PC-9 (cell line): ENCODE measurements around the gene FBXL12. TPM values are rescaled to one million over a fixed set of nuclear protein-coding genes. Genes with fewer than 3 reads are reported as not detected.

Experiments
- BruUV-seq: library from RNA; stranded (reverse); fragments of 400-500 nt; replicated peaks from 2 replicates; lab custom pipeline; 2021; lab: Mats Ljungman, UMichigan
- CTCF ChIA-PET: fragments of 300-600 bp; sonication (Branson Sonifier 250); formaldehyde crosslinking; loops from one replicate; lab custom pipeline; 2022; ENCODE audit warnings: antibody characterized with exemption; lab: Charles Lee
- POLR2A ChIA-PET: fragments of 300-600 bp; sonication (Branson Sonifier 250); formaldehyde crosslinking; loops from one replicate; lab custom pipeline; 2022; ENCODE audit warnings: antibody characterized with exemption; ENCODE audit not compliant: unreplicated experiment; lab: Charles Lee
- DNase-seq, 2 experiments: peaks; one replicate each; pipeline versions ENCODE4 v3.0.0 to v3.0.0-alpha.2; 2015 to 2022; ENCODE audit warnings: mixed read lengths in 1 of 2
- H2AFZ ChIP-seq: fragments of 200-600 bp; sonication (generic); 2 replicates; pipeline ENCODE4 v1.8.1; 2017; ENCODE audit warnings: antibody characterized with exemption
- H3F3A ChIP-seq: fragments of 200-600 bp; sonication (generic); 2 replicates; pipeline ENCODE4 v1.8.1; 2017; ENCODE audit warnings: antibody characterized with exemption, mild to moderate bottlenecking, low read depth; ENCODE audit not compliant: insufficient read depth
- H3K27ac ChIP-seq: fragments of 200-600 bp; sonication (generic); 2 replicates; pipeline ENCODE4 v1.6.1; 2016; ENCODE audit warnings: mixed run types
- H3K27me3 ChIP-seq: fragments of 200-600 bp; sonication (generic); 2 replicates; pipeline ENCODE4 v1.6.1; 2016; ENCODE audit warnings: low read depth, mixed run types; ENCODE audit not compliant: insufficient read depth
- H3K36me3 ChIP-seq: fragments of 200-600 bp; sonication (generic); 2 replicates; pipeline ENCODE4 v1.6.1; 2016; ENCODE audit warnings: low read depth, mixed run types
- H3K4me1 ChIP-seq: fragments of 200-600 bp; sonication (generic); replicated peaks from 2 replicates; pipeline ENCODE4 v1.6.1; 2016; ENCODE audit warnings: mixed run types; ENCODE audit not compliant: insufficient read depth
- H3K4me2 ChIP-seq: fragments of 200-600 bp; sonication (generic); 2 replicates; pipeline ENCODE4 v1.6.1; 2017; ENCODE audit warnings: mixed run types
- H3K4me3 ChIP-seq: fragments of 200-600 bp; sonication (generic); 2 replicates; pipeline ENCODE4 v1.6.1; 2016; ENCODE audit warnings: mixed run types
- H3K79me2 ChIP-seq: fragments of 200-600 bp; sonication (generic); 2 replicates; pipeline ENCODE4 v1.6.1; 2017; ENCODE audit warnings: low read depth, mixed run types
- H3K9me2 ChIP-seq: fragments of 200-600 bp; sonication (generic); 2 replicates; pipeline ENCODE4 v1.8.1; 2017; ENCODE audit warnings: mild to moderate bottlenecking; ENCODE audit not compliant: insufficient read depth
- H3K9me3 ChIP-seq: fragments of 200-600 bp; sonication (generic); 2 replicates; pipeline ENCODE4 v1.8.1; 2016; ENCODE audit warnings: low read depth; ENCODE audit not compliant: insufficient read depth
- H4K20me1 ChIP-seq: fragments of 200-600 bp; sonication (generic); 2 replicates; pipeline ENCODE4 v1.8.1; 2017; ENCODE audit not compliant: insufficient read depth
- EZH2 ChIP-seq: fragments of 200-600 bp; sonication (generic); IDR thresholded peaks from 2 replicates; pipeline ENCODE4 v1.8.0; 2017; ENCODE audit warnings: antibody characterized with exemption, low read depth
- intact Hi-C: fragments of 100-400 bp; cut with micrococcal nuclease; formaldehyde crosslinking; loops from one replicate; pipeline ENCODE4 v1.10.0; 2022; ENCODE audit not compliant: unreplicated experiment
- total RNA-seq: library from RNA; stranded (reverse); gene quantifications from 2 replicates; pipeline ENCODE4 v1.2.3, GENCODE V29; 2021
- TF ChIP-seq, protein P1 (sequence below): fragments of 200-600 bp; sonication (generic); conservative IDR thresholded peaks from 2 replicates; pipeline ENCODE4 v1.6.1; 2017; ENCODE audit warnings: mixed run types, antibody characterized with exemption, mild to moderate bottlenecking, moderate library complexity

The FBXL12 gene
- total RNA-seq, 1 experiment from 2014 or later = 30.7 TPM

DNA sequence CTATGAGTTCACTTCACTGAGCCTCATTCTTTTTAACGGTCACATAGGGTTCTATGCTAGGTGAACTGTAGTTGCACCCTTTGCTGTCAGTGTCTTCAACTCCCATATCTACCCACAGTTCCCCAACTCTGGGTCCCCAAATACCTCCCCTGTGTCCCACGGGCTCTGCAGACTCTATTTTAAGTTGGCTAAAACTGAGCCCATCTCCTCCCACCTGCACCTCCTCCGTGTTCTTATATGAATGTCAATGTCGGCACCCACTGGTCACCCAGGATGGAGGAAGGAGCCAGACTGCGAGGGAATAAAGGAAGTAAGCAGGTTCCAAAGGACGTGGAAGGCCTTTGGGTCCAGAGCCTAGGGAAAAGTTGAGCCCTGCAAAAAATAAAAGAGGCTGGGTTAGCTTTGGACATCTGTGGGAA, 15.4 kb upstream of the FBXL12 start:
- intact Hi-C loops = no loop called here
- Histone ChIP-seq H3K9me3 (no peaks in the 10 kb centered on the region), H4K20me1 (0 out of 2 replicates have a peak, but pooled peaks cover 15% of the 10 kb centered on the region), H3F3A (peaks cover 13% of the 10 kb centered on the region), H3K27me3 (no peaks in the 10 kb centered on the region), H3K79me2 (peaks cover 25% of the 10 kb centered on the region), H3K27ac (no peak overlapping the region), H3K4me1 (peaks cover 10% of the 10 kb centered on the region), H3K4me3 (no peak overlapping the region), H3K4me2 (no peak overlapping the region), H3K36me3 (no peaks in the 10 kb centered on the region; the same call in none of the 2 replicates), H2AFZ (no peak overlapping the region), H3K9me2 (no peaks in the 10 kb centered on the region)
- DNase-seq = no peak
- no peak for TF ChIP-seq EZH2
- TF ChIP-seq, protein P1, sequence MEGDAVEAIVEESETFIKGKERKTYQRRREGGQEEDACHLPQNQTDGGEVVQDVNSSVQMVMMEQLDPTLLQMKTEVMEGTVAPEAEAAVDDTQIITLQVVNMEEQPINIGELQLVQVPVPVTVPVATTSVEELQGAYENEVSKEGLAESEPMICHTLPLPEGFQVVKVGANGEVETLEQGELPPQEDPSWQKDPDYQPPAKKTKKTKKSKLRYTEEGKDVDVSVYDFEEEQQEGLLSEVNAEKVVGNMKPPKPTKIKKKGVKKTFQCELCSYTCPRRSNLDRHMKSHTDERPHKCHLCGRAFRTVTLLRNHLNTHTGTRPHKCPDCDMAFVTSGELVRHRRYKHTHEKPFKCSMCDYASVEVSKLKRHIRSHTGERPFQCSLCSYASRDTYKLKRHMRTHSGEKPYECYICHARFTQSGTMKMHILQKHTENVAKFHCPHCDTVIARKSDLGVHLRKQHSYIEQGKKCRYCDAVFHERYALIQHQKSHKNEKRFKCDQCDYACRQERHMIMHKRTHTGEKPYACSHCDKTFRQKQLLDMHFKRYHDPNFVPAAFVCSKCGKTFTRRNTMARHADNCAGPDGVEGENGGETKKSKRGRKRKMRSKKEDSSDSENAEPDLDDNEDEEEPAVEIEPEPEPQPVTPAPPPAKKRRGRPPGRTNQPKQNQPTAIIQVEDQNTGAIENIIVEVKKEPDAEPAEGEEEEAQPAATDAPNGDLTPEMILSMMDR = no peak
- no TSS peak for BruUV-seq
- ChIA-PET CTCF (interaction anchor here (0.7 kb wide), 1 partner anchor 787 kb away, joined by 4 read pairs; no protein-coding TSS in a partner anchor), POLR2A (interaction anchor here (0.6 to 0.7 kb wide), 2 partner anchors 23 to 83 kb away, joined by 4 to 6 read pairs; no protein-coding TSS in a partner anchor)

DNA sequence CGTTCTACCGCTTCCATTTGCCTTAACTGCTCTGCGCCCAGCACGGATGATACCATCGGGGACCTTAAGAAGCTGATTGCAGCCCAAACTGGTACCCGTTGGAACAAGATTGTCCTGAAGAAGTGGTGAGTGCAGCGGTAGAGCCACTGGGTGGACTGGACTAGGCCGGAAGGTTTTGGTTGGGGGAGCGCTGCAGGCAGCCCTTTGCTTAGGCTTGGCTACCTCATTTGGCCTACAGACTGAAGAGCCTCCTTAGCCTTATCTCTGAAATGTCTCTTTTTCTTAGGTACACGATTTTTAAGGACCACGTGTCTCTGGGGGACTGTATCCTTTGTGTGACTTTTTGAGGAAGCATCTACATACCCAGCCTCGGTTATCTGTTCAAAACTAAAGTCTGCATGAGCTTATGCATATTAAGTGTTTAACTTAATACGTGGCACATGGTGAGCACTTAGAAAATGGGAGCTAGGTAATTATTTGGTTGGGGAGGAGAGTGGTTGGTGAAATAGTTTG, 9.7 kb upstream of the FBXL12 start:
- no peaks in the 10 kb centered on the region for H3K9me2 ChIP-seq
- no peak overlapping the region for H3K27ac ChIP-seq
- H3K4me2 ChIP-seq = peak overlapping the region; percentile 97
- peaks cover 16% of the 10 kb centered on the region for H3K4me1 ChIP-seq
- H3K79me2 ChIP-seq = peaks cover 49% of the 10 kb centered on the region
- no peaks in the 10 kb centered on the region for H3K9me3 ChIP-seq
- DNase-seq = no peak
- ChIA-PET CTCF (interaction anchor here (0.7 kb wide), 1 partner anchor 8 kb away, joined by 4 read pairs; no protein-coding TSS in a partner anchor), POLR2A (no interaction called here)
- H2AFZ ChIP-seq = no peak overlapping the region
- BruUV-seq = TSS peak; percentile 66
- H3F3A ChIP-seq = peaks cover 13% of the 10 kb centered on the region
- H3K36me3 ChIP-seq = no peaks in the 10 kb centered on the region; the same call in 1 of the 2 replicates
- peak overlapping the region; percentile 81 for H3K4me3 ChIP-seq
- H3K27me3 ChIP-seq = no peaks in the 10 kb centered on the region
- peaks cover 12% of the 10 kb centered on the region; the same call in 1 of the 2 replicates for H4K20me1 ChIP-seq
- TF ChIP-seq, protein P1 = no peak
- TF ChIP-seq EZH2 = no peak
- intact Hi-C loops = no loop called here

DNA sequence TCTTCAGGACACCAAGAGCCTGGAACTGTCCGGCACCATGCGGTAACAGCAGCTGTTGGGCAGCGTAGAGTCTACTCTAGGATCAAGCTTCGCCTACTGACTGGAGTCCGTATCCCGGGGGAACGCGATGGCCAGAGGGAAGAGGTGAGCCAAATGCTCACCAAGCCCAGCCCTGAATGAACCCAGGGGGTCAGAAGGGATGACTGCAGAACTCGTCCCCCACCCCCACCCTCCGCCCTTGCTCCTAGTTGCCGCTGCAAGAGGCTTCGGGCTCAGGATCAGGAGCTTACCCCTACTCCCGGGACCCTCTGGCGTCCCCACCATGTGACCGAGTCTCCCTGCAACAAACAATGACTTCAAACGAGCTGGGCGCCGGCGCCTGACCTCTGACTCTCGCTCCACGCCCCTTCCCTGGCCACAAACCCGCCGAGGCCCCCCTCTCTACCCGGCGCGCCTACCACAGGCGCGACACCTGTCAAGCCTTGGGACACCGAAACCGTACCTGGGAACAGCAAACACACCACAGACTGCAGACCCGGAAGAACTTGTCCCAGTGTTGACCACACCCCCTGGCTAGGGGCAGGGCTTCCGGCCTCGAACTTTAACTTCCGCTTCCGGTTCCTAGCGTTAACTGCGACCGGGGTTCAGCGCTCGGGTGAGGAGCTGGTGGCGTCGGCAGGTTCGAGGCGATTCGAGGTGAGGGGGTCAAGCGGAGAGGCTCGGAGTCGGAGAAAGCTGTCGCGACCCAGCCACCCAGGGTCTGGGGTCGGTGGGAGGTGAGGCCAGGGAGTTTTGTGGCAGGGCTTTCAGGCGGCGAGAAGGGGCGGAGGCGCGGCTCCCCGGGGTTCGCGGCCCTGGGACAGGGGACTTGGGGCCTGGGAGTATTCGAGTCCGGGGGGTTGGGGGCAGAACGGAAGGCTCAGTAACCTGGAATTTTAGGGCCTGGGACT, 8.7 kb upstream of the FBXL12 start, which contains the start of gene UBL5:
Gene UBL5 (plus strand): TSS at position 630 of the 950 bp plus-strand sequence. CDS start 420 bp downstream, outside the sequence.
- intact Hi-C loops = no loop called here
- peak within 1 kb of the TSS; percentile 85 for H2AFZ ChIP-seq
- peak within 1 kb of the TSS; percentile 81 for H3K4me3 ChIP-seq
- CTCF ChIA-PET = interaction anchor here (0.5 to 0.7 kb wide), 2 partner anchors 9 to 30 kb away, joined by 4 to 10 read pairs; no protein-coding TSS in a partner anchor
- TSS peak; percentile 68 for BruUV-seq
- peaks cover 9% of the 10 kb centered on the region for H3F3A ChIP-seq
- peaks cover 16% of the 10 kb centered on the region for H3K4me1 ChIP-seq
- no peaks in the 10 kb centered on the region for H3K9me2 ChIP-seq
- no peaks in the 10 kb centered on the region for H3K9me3 ChIP-seq
- H3K27ac ChIP-seq = peak within 1 kb of the TSS; percentile 66
- H3K27me3 ChIP-seq = no peaks in the 10 kb centered on the region
- H3K79me2 ChIP-seq = peaks cover 49% of the 10 kb centered on the region
- peaks cover 12% of the 10 kb centered on the region; the same call in 1 of the 2 replicates for H4K20me1 ChIP-seq
- POLR2A ChIA-PET = interaction anchor here (0.6 kb wide), 1 partner anchor 9 kb away, joined by 10 read pairs; no protein-coding TSS in a partner anchor
- peak; percentile 87 to 89 for DNase-seq
- no peak for TF ChIP-seq EZH2
- TF ChIP-seq, protein P1 = no peak
- no peaks in the 10 kb centered on the region; the same call in 1 of the 2 replicates for H3K36me3 ChIP-seq
- H3K4me2 ChIP-seq = peak within 1 kb of the TSS; percentile 97
